Measurements from ENCODE around the gene COA8. TPM values are rescaled to one million over a fixed set of nuclear protein-coding genes. Genes with fewer than 3 reads are reported as not detected.
A peak's percentile ranks its signal among the peaks of the same experiment; 100 is the strongest.

COA8 gene
- total and polyA plus RNA-seq, 2 donors (not counting 3 experiments of a cell fraction or from before 2014, with no cell fraction given), result 19.1 to 46.4 TPM

- no peak overlapping the region for H2AFZ ChIP-seq (ENCODE audit: low read depth, low read length)
- TF ChIP-seq GATA2 (IDR thresholded peaks at IDR 0.05; ENCODE audit: insufficient read depth, insufficient read length, low read depth, low read length) (peak; percentile 48), MYC (IDR thresholded peaks at IDR 0.05; ENCODE audit: low read depth, low read length) (no peak)
- H3K9ac ChIP-seq (replicated peaks; ENCODE audit: extremely low read depth, insufficient read depth, low read length), result no peak overlapping the region
- BruUV-seq (replicated peaks), result no TSS peak
- no peaks in the 10 kb centered on the region for H4K20me1 ChIP-seq (replicated peaks; ENCODE audit: control insufficient read depth, extremely low read depth, insufficient read depth, low read length)
- H3K4me2 ChIP-seq (ENCODE audit: insufficient read depth, low read length), result no peak overlapping the region
- ChIA-PET POLR2A (interaction anchor here (0.6 kb wide), 1 partner anchor 29 kb away, joined by 3 read pairs; no protein-coding TSS in a partner anchor), CTCF (interaction anchor here (0.7 to 8.0 kb wide), 18 partner anchors 9 to 462 kb away, joined by 3 to 209 read pairs (median 6); partner anchors contain the start of genes BAG5, COA8 and TRMT61A)
- H3K27ac ChIP-seq (ENCODE audit: insufficient read depth, low read depth, low read length), result no peak overlapping the region
- no peak for DNase-seq (ENCODE audit: low read depth, low spot score)
- peaks cover 14% of the 10 kb centered on the region for H3K4me1 ChIP-seq (ENCODE audit: control insufficient read depth, extremely low read depth, insufficient read depth, low read length)
- FAIRE-seq, result peak; percentile 8
- dilution Hi-C loops (cut with MboI; ENCODE audit: extremely low pct_ligation_motif_present, low sequenced_read_pairs) (no loop called here), intact Hi-C loops (cut with micrococcal nuclease) (no loop called here)
- no peaks in the 10 kb centered on the region for H3K36me3 ChIP-seq (ENCODE audit: control insufficient read depth in 2 of 2, extremely low read depth in 1 of 2, insufficient read depth in 2 of 2, low read length in 2 of 2)
- no peak overlapping the region for H3K4me3 ChIP-seq (replicated peaks in 1 of 3; ENCODE audit: insufficient read depth in 1 of 3, low read depth in 1 of 3, low read length in 3 of 3)
- H3K9me1 ChIP-seq (replicated peaks; ENCODE audit: control insufficient read depth, extremely low read depth, insufficient read depth, low read length), result no peaks in the 10 kb centered on the region
- H3K79me2 ChIP-seq (ENCODE audit: control insufficient read depth, insufficient read depth, low read length), result no peaks in the 10 kb centered on the region
- peaks cover 17 to 32% of the 10 kb centered on the region in 2 experiments for H3K27me3 ChIP-seq (ENCODE audit: control insufficient read depth in 2 of 2, insufficient read depth in 2 of 2, low read length in 2 of 2)
- no peaks in the 10 kb centered on the region for H3K9me3 ChIP-seq (replicated peaks; ENCODE audit: control insufficient read depth, insufficient read depth, low read length)
Observed at GRCh38 chr14:103519043-103519836, 43.5 kb upstream of the COA8 start.

- ChIA-PET POLR2A (no interaction called here), CTCF (interaction anchor here (1.0 to 8.0 kb wide), 6 partner anchors 9 to 73 kb away, joined by 3 to 209 read pairs (median 22); partner anchors contain the start of gene TRMT61A)
- Histone ChIP-seq H3K4me2 (ENCODE audit: insufficient read depth, low read length) (no peak overlapping the region), H3K27ac (ENCODE audit: insufficient read depth, low read depth, low read length) (no peak overlapping the region), H3K9ac (replicated peaks; ENCODE audit: extremely low read depth, insufficient read depth, low read length) (no peak overlapping the region), H3K4me3 (replicated peaks in 1 of 3; ENCODE audit: insufficient read depth in 1 of 3, low read depth in 1 of 3, low read length in 3 of 3) (no peak overlapping the region), H3K4me1 (ENCODE audit: control insufficient read depth, extremely low read depth, insufficient read depth, low read length) (peaks cover 14% of the 10 kb centered on the region), H3K9me1 (replicated peaks; ENCODE audit: control insufficient read depth, extremely low read depth, insufficient read depth, low read length) (no peaks in the 10 kb centered on the region), H3K9me3 (replicated peaks; ENCODE audit: control insufficient read depth, insufficient read depth, low read length) (no peaks in the 10 kb centered on the region), H3K79me2 (ENCODE audit: control insufficient read depth, insufficient read depth, low read length) (no peaks in the 10 kb centered on the region), H4K20me1 (replicated peaks; ENCODE audit: control insufficient read depth, extremely low read depth, insufficient read depth, low read length) (no peaks in the 10 kb centered on the region), H3K27me3 (ENCODE audit: control insufficient read depth in 2 of 2, insufficient read depth in 2 of 2, low read length in 2 of 2) (peaks cover 19 to 34% of the 10 kb centered on the region in 2 experiments), H3K36me3 (ENCODE audit: control insufficient read depth in 2 of 2, extremely low read depth in 1 of 2, insufficient read depth in 2 of 2, low read length in 2 of 2) (no peaks in the 10 kb centered on the region), H2AFZ (ENCODE audit: low read depth, low read length) (no peak overlapping the region)
- BruUV-seq (replicated peaks), result no TSS peak
- no peak for DNase-seq (ENCODE audit: low read depth, low spot score)
- dilution Hi-C loops (cut with MboI; ENCODE audit: extremely low pct_ligation_motif_present, low sequenced_read_pairs), result no loop called here
- FAIRE-seq, result no peak
- no peak for TF ChIP-seq MAX (IDR thresholded peaks at IDR 0.05; ENCODE audit: insufficient read depth, insufficient read length)
- TF ChIP-seq POLR2AphosphoS5 (IDR thresholded peaks at IDR 0.05; ENCODE audit: insufficient read depth, low read depth, low read length), result no peak
- no peak for TF ChIP-seq FOS (IDR thresholded peaks at IDR 0.05; ENCODE audit: borderline replicate concordance, insufficient read depth, low read length)
- TF ChIP-seq CTCF (IDR thresholded peaks at IDR 0.05; ENCODE audit: extremely low read depth in 1 of 2, insufficient read depth in 1 of 2, low read depth in 1 of 2, low read length in 2 of 2), result no peak
- no peak for TF ChIP-seq EZH2 (IDR thresholded peaks at IDR 0.05; ENCODE audit: borderline replicate concordance, low read depth, low read length, severe bottlenecking)
- no peak for TF ChIP-seq GATA2 (IDR thresholded peaks at IDR 0.05; ENCODE audit: insufficient read depth, insufficient read length, low read depth, low read length)
- no peak for TF ChIP-seq MYC (IDR thresholded peaks at IDR 0.05; ENCODE audit: low read depth, low read length)
- TF ChIP-seq POLR2A (IDR thresholded peaks at IDR 0.05; ENCODE audit: low read depth, low read length), result no peak
- TF ChIP-seq JUN (IDR thresholded peaks at IDR 0.05; ENCODE audit: borderline replicate concordance, insufficient read depth, insufficient read length, low read depth), result no peak
- intact Hi-C loops (cut with micrococcal nuclease), result no loop called here
Observed at GRCh38 chr14:103519837-103520212, 42.9 kb upstream of the COA8 start.
